A549 treated with ZK216348 at 1 μM for 4 hours (cell line): ENCODE data around the gene FBXL5. TPM values are rescaled to one million over a fixed set of nuclear protein-coding genes. Genes with fewer than 3 reads are reported as not detected.

ENCODE experiments used
- total RNA-seq: library from RNA; stranded (reverse); fragments of 200-300 nt; extraction: Qiagen RNA extraction; gene quantifications from 5 replicates; pipeline ENCODE4 v1.2.3, GENCODE V29; 2022; ENCODE audit warnings: low read depth

The FBXL5 gene
- 27.3 to 41.1 TPM (median 29.6 TPM) in 5 replicates for total RNA-seq

GRCh38 chr4:15655223-15656037, at the start of gene FBXL5:
Gene FBXL5, minus strand, starts transcription at chr4:15655357. Its CDS starts 70 bp downstream, at chr4:15655287.

GRCh38 chr4:15702941-15703403, 47.8 kb upstream of the FBXL5 start, which contains the start of gene BST1:
Gene BST1, plus strand, starts transcription at chr4:15703065. Its CDS starts 80 bp downstream, at chr4:15703145.

GRCh38 chr4:15681372-15682241, 26.4 kb upstream of the FBXL5 start, which contains the start of gene FAM200B:
Gene FAM200B, plus strand, starts transcription at chr4:15681827. Its CDS starts 5,151 bp downstream, at chr4:15686978.

Other genes starting within 250 kb of the FBXL5 start
- gene C1QTNF7, start 227.3 kb downstream of the FBXL5 start, total RNA-seq = not detected in 5 replicates
- gene CC2D2A, start 185.5 kb downstream of the FBXL5 start, total RNA-seq = 10.9 to 13.4 TPM (median 12.2 TPM) in 5 replicates
- 28.5 to 38.5 TPM (median 29.2 TPM) in 5 replicates for gene FAM200B, start 26.5 kb upstream of the FBXL5 start, total RNA-seq
- gene BST1, start 47.7 kb upstream of the FBXL5 start, total RNA-seq = 16.7 to 22.6 TPM (median 18.2 TPM) in 5 replicates
- 8.9 to 13.8 TPM (median 11.2 TPM) in 5 replicates for gene CD38, start 123.0 kb upstream of the FBXL5 start, total RNA-seq